CD4-positive, alpha-beta T cell treated with Interleukin-2 at 100 ng/mL for 4 hours (primary cell): ENCODE data around the gene HBQ1.
"Not testable (repeated sequence)": the region's sequence is repeated elsewhere in the genome, so short reads cannot be mapped to it uniquely, and the experiment has no call there.

Experiments
- DNase-seq: peaks from one replicate; pipeline ENCODE4 v3.0.0-alpha.2; 2020; ENCODE audit warnings: low spot score

Gene HBQ1

DNA sequence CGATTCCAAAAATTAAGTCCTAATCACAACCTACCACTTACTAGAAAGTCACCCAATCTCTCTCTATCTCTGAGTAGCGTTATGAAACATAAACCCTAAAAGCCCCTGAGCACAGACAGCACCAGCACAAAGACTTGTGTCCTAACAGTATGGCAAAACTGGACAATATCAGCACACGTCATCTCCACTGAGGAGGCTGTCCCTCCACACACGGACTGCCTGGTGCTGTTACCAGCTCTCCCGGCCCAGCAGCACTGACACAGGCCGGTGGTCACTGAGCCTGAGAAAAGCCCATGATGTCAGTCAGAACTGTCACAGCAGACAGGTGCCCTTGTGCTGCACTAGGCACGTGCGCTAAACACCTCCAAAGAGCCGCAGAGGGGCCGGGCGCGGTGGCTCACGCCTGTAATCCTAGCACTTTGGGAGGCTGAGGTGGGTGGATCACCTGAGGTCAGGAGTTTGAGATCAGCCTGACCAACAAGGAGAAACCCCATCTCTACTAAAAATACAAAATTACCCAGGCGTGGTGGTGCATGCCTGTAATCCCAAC is 31.4 kb downstream of the HBQ1 start:
- DNase-seq, result not testable (repeated sequence)

DNA sequence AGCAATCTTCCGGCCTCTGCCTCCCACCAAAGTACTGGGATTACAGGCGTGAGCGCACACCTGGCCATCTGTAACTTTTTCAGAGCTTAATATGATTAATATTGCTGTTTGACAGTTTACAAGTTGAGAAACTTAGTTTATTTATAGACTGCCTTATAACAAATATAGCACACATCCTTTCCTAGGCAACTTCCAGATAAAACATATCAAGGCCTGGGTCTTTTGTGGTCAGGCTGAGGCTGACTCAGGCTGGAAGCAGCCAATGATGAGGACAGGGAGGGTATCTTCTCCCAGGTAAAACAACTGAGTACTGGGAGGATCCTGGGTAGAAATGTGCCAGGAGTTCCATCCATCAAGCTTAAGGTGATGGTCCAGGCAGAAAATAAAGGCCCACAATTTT is 32.7 kb downstream of the HBQ1 start:
- DNase-seq, result no peak

DNA sequence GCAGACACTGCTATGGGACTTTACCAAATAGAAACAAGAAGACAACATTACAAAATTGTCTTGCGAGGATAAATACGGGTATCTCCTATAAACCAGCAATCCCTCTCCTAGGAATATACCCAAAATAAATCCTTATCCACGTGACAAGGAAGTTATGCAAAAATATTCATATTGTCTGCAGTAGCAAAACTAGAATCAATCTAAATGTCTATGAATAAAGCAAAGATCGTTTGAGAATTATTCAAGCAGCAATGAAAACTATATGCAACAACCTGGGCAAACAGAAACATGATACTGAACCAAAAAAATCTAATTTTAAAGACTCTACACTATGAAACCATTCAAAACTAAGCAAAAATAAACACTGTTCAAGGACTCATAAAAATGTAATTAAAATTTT is 39.8 kb downstream of the HBQ1 start:
- DNase-seq, result no peak

DNA sequence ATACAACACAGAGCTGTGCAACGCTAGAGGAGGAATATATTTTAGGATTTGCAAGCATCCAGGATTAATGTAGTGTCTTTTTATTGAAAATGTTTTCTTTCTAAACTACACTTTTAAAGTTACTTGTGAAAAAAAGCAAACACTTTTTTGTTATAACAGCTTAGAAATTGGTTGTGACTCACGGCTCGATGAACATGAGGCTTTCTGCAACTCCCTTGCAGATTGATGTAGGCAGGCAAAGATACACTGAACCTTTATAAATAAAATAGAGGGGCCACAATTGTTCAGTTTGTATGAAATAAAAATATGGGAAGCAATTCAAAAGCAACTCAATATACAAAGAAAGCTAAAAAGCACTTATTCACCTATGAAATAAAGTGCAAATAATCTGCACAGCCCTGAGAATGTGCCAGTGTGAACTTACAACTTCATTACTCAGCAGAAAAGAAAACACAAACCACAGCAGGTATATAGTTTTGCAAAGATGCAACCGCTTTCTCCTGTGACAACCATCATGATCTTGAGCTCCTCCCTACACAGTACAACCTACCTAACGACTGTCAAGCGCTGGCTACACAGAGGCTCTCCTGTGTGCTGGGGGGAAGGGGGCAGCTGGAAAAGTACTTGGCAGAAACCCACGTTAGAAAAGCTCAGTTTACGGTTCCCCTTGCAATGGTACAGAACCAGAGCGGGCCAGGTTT is 48.0 kb downstream of the HBQ1 start:
- DNase-seq, result no peak

DNA sequence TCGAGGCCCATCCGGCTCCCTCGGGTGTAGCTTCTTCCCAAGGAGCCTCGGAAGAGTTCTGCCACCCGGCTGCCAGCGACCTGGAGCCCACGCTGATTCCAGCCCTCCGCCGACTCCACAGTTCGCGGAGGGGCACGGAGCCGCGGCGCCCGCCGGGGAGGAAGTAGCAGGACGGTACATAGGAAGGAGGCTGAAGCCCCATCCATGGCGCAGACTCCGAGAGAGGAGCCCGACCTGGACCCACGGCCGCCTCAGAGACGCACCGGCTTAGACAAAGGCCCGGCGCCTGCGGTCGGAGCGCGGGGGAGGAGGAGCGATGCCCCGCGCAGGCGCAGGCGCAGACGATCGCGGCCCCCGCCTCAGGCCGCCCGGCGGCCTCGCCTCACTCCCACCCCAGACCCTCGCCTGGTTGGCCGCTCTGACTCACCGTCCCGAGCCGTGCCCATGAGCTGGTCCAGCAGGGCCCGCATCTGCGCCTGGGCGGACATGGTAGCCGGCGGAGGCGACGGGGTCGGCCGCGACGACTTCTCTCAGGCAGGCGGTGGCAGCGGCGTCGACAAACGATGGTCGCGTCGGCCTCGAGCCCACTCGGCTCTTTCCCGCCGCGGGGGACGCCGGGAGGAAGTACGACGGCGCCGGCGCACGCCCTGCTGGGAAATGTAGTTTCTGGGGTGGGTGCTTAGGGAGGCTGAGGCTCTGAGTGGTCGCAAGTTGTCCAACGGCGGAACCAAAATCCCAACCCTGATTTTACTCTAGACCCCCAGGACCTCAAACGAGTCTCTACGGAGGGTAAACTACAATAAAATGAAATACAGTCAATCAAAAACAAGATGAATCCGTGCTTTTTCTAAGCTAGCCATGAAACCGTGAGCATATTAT is 48.8 kb downstream of the HBQ1 start, which contains the start of gene LUC7L:
Gene LUC7L (minus strand): TSS at position 598 of the 879 bp plus-strand sequence. CDS start 110 bp downstream, at position 488.
- DNase-seq, result peak; percentile 85

DNA sequence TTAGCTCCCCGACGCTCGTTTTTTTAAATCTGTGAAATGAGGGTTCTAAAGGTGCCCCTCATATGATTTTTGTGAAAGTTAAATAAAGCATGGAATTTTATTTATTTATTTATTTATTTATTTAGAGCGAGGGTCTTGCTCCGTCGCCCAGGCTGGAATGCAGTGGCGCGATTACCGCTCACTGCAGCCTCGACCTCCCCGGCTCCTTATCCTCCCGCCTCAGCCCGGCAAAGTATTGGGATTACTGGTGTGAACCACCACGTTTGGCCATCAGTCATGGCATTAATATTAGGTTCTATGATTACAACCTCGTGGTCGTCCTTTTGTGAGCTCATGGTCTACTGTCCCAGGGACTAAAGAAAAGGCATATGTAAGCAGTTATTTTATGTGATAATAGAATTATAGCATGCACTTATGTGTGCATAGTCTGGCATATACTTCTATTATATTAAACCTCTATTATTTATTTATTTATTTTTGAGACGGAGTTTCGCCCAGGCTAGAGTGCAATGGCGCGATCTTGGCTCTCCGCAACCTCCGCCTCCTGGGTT is 49.5 kb downstream of the HBQ1 start:
- no peak for DNase-seq

DNA sequence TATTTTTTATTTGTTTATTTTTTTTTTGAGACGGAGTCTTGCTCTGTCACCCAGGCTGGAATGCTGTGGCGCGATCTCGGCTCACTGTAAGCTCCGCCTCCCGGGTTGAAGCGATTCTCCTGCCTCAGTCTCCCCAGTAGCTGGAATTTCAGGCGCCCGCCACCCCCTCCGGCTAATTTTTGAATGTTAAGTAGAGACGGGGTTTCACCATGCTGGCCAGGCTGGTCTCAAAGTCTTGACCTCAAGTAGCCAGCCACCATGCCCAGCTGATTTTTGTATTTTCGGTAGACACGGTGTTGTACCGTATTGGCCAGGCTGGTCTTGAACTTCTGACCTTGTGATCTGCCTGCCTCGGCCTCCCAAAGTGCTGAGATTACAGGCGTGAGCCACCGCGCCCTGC is 50.1 kb downstream of the HBQ1 start:
- DNase-seq, result not testable (repeated sequence)
